ENCODE results near the gene MCC.

- TF ChIP-seq EP300 (IDR thresholded peaks at IDR 0.05): no peak
- no peak for TF ChIP-seq CTCF (IDR thresholded peaks at IDR 0.05)
- no peak for TF ChIP-seq POLR2A (IDR thresholded peaks at IDR 0.05)
- no peak for TF ChIP-seq POLR2AphosphoS5 (IDR thresholded peaks at IDR 0.05)
Observed at GRCh38 chr5:113193311-113193978, 294.8 kb downstream of the MCC start.

Data from upper lobe of left lung (tissue), 4 donors.